CD4-positive, alpha-beta T cell treated with Interleukin-17A for 1 hour (primary cell): ENCODE results near the gene SARS2.

Experiments used
- DNase-seq: peaks from one replicate; pipeline ENCODE4 v3.0.0-alpha.2; 2020

The SARS2 gene

GRCh38 chr19:38915329-38916321, 14.9 kb downstream of the SARS2 start:
- DNase-seq = no peak

- no peak for DNase-seq
These were observed 16.6 kb downstream of the SARS2 start for GRCh38 chr19:38913958-38914357.

GRCh38 chr19:38912600-38913514, 17.7 kb downstream of the SARS2 start:
- DNase-seq = no peak

GRCh38 chr19:38911388-38912001, 19.1 kb downstream of the SARS2 start:
- DNase-seq = no peak

GRCh38 chr19:38910488-38910887, 20.1 kb downstream of the SARS2 start:
- no peak for DNase-seq

- DNase-seq = no peak
These were observed 21.7 kb downstream of the SARS2 start for GRCh38 chr19:38908911-38909310.

GRCh38 chr19:38907670-38908069, 22.9 kb downstream of the SARS2 start:
- no peak for DNase-seq

- DNase-seq = no peak
These were observed 23.3 kb downstream of the SARS2 start for GRCh38 chr19:38907227-38907626.

GRCh38 chr19:38905620-38906019, 24.9 kb downstream of the SARS2 start:
- no peak for DNase-seq

- DNase-seq = no peak
These were observed 25.7 kb downstream of the SARS2 start for GRCh38 chr19:38904581-38905539.

GRCh38 chr19:38901683-38902082, 28.9 kb downstream of the SARS2 start:
- no peak for DNase-seq

GRCh38 chr19:38900743-38901190, 29.8 kb downstream of the SARS2 start:
- DNase-seq = no peak

- no peak for DNase-seq
These were observed 30.3 kb downstream of the SARS2 start for GRCh38 chr19:38900202-38900629.

- DNase-seq = peak; percentile 100
These were observed 30.9 kb downstream of the SARS2 start, which contains the start of the genes NFKBIB and SIRT2 for GRCh38 chr19:38899447-38900201. NFKBIB (plus strand) TSS chr19:38899969; CDS start chr19:38900033, 64 bp downstream. SIRT2 (minus strand) TSS chr19:38899618; CDS start chr19:38899521, 97 bp downstream.

- no peak for DNase-seq
These were observed 31.6 kb downstream of the SARS2 start for GRCh38 chr19:38898788-38899446.

- no peak for DNase-seq
These were observed 35.6 kb downstream of the SARS2 start for GRCh38 chr19:38894968-38895367.

GRCh38 chr19:38893341-38893771, 37.2 kb downstream of the SARS2 start:
- no peak for DNase-seq

GRCh38 chr19:38892841-38893240, 37.7 kb downstream of the SARS2 start:
- no peak for DNase-seq

- DNase-seq = no peak
These were observed 38.8 kb downstream of the SARS2 start for GRCh38 chr19:38891771-38892170.

- no peak for DNase-seq
These were observed 39.9 kb downstream of the SARS2 start for GRCh38 chr19:38890686-38891085.
